Stimulated activated naive CD8-positive, alpha-beta T cell treated with anti-CD3 and anti-CD28 coated beads, Interleukin-15, Interleukin-2, amounts not matched to agents 100 U/mL and 50 U/mL, for 24 hours (primary cell): ENCODE measurements around the gene UACA.
A peak's percentile ranks its signal among the peaks of the same experiment; 100 is the strongest.

Experiments
- ATAC-seq: fragments of 150-1000 bp; cut with Tn5 transposase; one replicate; pipeline ENCODE4 v1.10.0; 2021
- DNase-seq: peaks from one replicate; pipeline ENCODE4 v3.0.0; 2021

UACA gene

DNA sequence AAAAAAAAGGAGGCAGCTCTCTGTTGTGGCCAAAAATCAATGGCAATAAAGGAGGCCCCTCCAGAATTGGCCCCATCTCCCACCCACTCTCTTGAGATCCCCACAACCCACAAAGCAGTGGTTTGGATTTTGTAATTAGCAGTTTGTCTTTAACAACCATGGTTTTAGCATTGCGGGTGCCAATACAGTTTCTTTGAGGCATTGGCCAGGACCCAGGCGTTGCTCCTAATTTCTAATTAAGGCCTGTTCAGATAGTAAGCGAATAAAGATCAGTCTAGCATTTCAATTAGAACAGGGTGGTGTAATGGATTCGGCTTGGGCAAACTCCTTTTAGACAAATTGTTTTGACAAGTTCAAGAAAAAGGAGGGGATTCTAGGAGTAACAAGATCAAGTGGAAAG is 23.6 kb upstream of the UACA start:
- no peak for ATAC-seq
- no peak for DNase-seq

DNA sequence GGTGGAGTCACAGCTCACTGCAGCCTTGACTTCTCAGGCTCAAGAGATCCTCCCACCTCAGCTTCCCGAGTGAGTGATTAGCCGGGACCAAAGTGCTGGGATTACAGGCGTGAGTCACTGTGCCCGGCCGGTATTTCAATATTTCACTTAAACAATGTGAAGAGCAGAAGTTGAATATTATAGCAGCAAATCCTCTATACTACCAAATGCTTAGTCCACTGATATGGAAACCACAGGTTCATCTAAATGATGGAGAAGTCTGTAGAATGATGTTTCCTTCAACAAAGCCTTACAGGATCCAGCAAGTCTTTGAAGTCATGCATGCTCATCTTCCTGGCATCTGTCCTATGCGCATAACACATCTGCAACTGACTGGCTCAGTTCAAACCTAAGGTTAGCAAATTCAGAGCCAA is 20.3 kb upstream of the UACA start:
- ATAC-seq = no peak
- no peak for DNase-seq

DNA sequence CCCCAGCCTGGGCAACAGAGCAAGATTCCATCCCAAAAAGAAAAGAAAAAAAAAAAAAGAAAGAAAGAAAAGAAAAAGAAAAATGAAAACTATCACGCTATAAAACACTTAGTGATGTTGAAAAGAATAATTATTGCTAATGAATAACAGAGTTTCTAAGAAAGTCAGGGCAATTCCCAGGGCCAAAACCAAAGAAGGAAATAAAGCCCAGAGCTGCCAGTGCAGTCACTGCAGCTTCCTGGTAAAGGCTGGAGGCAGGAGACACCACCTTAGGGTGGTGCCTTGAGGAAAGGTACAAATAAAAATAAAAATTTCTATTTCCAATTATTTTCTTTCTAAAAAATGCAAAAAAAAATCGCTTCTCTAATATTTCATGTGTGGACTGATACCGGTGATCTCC is 19.7 kb upstream of the UACA start:
- DNase-seq (no peak), ATAC-seq (no peak)

DNA sequence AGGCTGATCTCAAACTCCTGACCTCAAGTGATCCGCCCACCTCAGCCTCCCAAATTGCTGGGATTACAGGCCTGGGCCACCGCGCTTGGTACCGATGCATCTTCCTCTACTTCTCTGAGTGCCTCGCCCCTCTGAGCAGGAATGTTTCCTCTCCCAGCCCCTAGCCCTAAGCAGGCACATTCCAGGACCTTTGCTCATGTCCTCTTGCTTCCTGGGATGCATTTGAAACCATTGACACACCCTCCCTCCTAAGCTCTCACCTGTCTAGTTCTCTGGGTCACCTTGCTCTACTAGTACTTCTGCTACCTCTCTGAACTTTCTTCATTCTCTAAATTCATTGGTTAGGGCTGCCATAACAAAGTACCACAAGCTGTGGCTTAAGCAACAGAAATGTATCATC is 17.9 kb upstream of the UACA start:
- ATAC-seq (no peak), DNase-seq (no peak)

DNA sequence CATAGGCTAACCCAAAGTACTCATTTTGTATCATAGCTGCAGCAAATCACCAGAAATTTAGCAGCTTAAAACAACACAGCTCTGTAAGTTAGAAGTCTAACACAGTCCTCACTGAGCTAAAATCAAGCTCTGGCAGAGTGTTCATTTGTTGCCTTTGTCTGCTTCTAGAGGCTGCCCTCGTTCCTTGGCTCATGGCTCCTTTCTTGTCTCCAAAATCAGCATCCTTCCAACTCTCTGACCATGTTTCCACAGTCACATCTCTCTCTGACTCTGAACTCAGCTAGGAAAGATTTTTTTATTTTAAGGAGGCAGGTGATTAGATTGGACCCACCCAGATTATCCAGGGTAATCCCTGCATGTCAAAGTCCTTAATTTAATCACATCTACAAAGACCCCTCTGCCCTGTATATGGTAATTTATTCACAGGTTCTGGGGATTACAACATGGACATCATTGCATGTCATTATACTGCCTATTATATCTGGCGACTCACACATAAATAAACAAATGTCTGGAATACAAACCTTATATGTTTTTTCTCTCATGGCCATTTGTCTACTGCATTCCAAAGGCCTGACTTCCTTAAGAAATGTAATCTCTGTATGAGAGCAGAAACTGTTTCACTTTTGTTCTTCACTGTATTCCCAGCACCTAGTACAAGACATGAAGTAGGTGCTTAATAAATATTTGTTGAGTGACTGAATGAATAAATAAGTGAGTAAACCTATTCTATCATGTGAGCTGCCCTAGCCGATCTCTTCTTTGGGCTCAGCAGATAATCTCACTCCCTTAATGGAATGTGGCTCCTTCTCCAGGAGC is 15.1 kb upstream of the UACA start:
- ATAC-seq = no peak

DNA sequence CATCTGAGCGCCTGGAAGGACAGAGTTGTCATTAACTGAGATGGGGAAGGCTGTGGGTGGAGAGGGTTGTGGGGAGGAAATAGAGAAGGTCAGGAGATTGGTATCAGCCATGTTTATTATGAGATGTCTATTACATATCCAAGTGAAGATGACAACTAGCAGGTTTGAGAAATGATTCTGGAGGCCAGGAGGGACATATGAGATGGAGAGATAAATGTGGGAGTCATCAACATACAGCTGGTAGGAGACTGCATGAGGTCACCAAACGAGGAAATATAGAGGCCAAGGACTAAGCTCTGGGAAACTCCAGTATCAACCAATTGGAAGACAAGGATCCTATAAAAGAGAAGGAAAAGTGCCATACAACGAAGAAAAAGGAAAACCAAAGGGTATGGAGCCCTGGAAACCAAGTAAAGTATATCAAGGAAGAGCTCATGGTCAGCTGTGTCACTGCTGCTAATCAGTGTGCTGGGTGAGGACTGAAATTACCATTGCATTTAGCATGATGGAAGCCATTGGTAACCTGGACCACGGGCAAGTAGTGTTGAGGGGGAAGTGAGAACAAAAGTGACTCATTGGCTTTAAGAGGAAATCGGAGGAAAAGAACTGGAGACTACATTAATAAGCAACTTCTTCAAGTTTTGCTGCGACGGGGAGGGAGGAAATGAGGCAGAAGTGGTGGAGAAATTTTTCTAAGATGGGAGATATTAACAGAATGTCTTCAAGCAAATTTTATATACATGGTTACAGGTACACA is 14.0 kb upstream of the UACA start:
- DNase-seq = no peak
- ATAC-seq = no peak

More for the DNA sequence above, 15.1 kb upstream of the UACA start:
- no peak for DNase-seq

DNA sequence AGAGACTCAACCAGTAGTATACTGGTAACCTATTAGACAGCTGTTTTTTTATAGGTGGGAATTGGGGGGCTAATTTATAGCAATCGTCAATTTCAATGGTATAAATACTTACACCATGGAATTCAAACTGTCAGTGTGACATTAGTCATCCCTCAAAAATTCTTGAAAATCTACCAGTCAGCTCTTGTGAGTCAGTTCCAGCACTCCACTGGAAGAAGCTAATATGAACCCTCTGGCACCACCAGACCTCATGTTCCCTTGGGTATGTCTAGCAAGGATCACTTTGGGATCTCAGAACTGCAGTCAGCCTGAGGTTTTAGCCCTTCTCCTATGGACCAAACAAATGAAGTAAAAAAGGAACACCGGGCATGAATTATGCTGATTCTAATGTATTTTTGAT is 11.8 kb upstream of the UACA start:
- DNase-seq (no peak), ATAC-seq (no peak)

DNA sequence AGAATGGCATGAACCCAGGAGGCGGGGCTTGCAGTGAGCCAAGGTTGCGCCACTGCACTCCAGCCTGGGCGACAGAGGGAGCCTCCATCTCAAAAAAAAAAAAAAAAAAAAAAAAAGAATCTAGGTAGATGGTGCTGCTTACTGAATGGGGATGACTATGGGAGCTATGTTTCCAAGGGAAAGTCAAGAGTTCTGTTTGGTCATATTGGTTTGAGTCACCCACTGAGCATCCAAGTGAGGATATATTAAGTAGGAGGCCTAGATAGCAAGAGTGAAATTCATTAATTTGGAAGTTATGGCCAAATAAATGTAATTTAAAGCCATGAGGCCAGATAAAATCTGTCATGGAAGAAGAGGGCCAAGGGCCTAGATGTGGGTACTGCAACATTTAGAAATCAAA is 9.0 kb upstream of the UACA start:
- no peak for ATAC-seq

DNA sequence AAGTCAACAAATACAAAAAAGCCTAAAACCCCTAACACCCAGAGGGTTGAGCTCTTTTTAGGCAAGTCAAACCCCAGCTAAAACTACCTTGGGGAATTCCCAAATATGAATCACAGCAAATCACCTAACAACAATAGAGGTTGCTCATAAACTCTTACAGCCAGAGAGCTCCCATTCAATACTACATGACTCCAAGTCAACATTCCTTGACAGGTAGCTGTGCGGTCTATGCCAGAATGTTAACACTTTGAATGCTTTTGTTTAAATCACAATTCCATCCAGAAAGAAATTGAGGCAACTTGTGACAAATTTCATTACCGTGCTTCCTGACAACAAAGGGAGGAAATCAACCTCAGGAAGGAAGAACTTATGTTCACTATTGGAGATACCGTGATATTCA is 7.5 kb upstream of the UACA start:
- DNase-seq = no peak
- ATAC-seq = no peak

More for the DNA sequence above, 9.0 kb upstream of the UACA start:
- no peak for DNase-seq

DNA sequence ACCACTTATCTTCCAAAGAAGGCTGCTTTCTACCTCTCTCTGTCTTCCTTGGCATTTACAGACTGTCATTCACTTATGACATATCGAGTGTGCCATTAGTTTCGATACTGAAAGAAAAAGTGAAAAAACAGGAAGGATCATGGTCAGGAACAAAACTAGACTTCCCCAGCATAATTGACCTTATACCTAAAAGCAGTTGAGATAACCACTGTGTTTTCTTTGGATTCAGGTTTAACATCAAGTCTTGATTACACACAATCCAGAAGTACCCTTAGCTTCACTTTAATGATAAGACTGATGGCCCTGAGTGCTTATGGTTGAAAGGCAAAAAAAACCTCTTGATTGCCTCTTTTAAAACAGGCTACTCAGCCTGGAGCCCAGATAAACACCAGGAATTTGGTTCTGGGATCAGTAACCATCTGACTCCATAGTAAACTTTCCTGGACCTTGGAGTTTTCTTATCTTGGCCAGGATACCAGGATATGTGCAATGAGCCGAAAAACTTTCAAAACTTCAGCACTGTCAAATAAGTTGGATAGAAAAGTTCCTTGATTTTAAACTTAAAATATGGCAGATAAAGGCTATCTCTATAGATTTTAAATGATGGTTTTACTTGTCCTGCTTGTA is 5.0 kb upstream of the UACA start:
- ATAC-seq = no peak
- no peak for DNase-seq

DNA sequence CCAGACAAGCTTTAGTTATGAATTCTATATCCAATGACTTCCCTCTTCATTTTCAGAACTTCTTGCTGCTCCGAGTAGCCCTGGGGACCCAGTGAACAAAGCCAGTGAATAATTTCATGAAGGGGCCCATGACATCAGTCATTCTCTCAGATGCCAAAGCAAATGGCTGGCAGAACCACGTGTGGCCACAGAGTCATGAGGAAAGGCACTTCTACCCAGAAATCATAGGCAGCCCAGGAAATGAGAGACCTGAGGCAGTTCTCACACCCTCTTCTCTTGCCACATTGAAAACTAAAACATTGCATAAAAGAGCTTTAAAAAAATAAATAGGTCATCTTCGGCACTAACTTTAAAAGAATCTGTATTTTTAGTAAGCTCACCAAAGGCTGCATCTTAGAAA is 4.3 kb upstream of the UACA start:
- no peak for ATAC-seq

DNA sequence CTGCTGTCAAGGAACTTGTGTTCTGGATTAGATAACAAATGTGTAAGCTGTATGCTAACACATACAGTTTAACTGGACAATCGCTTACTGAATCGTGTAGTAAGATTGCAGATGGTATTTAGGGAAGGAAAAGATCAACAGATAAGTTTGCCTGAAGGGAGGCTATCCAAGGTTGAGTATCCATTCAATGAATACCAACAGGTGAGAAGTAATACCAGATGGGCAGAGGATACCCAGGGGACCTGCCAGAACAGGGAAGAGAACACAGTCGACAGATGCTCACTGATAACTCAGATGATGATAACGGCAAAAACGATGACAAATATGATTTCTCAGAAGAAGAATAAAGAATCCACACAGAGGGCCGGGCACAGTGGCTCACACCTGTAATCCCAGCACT is 3.2 kb upstream of the UACA start:
- ATAC-seq (no peak), DNase-seq (no peak)

More for the DNA sequence above, 4.3 kb upstream of the UACA start:
- no peak for DNase-seq

DNA sequence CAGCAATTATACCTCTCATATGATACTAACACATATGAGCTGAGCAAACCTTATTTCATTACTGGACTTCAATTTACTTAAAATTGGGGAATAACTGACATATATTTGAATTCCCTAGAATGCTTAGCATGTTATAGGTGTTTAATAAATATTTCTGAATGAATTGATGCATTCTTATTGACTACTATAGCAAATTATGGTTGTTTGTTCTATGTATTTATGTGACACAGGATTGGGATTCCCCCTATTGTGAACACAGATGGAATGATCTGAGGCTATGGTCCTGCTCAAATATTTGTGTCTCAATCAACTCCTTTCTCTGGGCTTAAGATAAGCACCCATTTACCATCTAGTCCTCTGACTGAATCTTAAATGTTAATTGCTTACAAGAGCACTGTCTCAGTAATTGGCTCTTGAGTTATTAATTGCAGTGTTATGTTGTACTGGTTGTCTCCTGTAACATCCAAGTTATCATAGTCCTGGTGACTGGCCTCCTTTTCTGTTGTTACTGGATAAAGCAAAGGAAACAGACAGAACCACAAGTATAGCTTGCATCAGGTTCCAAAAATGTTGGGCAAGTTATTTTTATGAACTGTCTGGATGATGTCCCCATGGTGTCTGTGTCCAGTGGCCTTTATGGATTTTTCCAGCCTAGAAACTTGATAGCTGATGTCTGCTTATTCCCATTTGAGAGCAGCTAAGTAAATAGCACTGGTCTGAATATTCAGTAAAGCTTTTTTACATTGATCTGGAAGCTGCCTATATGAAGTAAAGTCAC is 2.3 kb upstream of the UACA start:
- ATAC-seq (no peak), DNase-seq (no peak)

DNA sequence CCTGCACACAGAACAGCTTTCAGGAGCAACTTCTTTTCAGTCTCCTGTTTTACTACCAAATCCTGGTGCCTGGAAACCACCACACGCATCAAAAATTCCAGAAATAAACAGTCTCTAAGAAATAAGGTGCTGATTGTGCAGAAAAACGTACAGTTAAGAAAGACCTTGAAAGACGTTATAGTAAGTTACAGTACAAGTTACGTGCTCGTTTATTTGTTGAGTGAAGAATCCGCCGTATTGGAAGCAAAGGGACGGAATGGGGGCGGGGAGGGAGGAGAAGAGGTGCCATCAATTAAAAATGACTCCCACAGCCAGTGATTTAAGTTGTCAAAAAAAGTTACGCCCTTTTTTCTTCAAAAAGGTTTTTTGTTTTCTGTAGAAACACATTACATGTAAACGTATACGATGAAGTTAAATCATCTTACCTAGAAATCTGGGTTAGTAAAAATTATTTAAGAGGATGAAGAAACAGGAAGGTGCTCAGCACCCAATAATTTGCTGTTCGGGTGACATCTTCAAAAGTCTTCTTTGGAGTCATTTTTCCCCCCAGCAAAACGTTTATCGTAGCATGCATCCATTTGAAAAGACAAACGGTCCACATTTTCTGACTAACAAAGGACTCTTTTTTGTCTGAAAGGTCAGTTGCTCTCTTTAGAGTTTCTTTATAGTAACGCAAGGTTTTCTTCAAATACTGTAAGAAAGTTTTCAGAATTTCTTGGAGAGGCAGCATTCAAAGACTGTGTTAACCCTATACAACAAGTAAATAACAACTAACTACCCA is 782 bp upstream of the UACA start:
- no peak for ATAC-seq
- no peak for DNase-seq

DNA sequence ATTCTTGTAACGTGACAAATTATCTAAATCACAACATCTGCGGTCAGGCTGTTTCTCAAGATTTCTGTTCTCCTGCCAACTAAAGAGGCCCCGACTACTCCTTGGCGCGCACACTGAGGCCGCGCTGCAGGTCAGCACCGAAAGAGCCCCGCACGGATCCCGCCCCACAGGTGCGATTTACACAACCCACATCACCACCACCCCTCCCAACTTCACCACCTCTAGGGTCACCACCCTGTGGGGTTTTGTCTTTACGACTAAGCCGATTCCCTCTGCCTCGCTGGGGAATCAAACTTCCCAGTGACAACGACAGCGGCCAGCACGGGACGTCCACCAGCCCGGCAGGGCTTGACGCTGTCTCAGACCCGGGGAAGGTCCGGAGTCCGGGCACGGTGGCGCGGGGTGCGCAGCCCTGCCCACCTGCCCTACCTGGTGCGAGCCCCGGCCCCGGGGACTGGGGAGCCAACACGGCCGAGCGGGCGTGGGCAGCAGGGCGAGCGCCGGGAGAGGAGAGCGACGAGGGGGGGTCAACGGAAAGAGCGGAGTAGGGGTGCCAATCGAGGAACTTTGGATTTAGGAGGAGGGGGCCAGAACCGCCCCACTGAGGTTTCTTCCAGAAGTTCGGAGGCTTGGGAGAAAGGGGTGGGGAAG is 764 bp downstream of the UACA start:
- ATAC-seq (peak; percentile 2), DNase-seq (peak; percentile 14)

DNA sequence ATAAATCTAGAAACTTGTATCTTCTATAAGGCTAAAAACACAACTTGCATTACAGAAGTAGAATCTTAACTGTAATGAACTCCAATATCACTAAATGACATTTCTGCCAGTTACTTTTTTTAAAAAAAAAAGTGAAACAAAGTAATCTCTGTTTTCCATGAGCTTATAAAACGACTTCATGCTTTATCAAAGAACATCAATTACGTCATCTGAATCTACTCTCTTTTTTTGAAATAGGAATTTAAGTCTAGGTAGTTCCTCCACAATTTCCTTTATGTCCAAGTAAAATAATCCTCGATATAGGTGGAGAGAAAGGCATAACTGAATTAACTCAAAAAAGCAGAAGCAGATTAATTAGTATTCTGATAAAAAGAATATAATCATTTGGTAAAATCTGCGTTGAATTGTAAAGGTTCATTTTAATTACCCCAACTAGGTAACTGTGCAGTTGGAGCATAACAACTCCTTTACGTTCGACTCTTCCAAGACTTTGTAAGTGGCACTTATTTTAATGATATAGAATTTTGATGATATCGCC is 1.4 kb downstream of the UACA start:
- DNase-seq (no peak), ATAC-seq (no peak)

DNA sequence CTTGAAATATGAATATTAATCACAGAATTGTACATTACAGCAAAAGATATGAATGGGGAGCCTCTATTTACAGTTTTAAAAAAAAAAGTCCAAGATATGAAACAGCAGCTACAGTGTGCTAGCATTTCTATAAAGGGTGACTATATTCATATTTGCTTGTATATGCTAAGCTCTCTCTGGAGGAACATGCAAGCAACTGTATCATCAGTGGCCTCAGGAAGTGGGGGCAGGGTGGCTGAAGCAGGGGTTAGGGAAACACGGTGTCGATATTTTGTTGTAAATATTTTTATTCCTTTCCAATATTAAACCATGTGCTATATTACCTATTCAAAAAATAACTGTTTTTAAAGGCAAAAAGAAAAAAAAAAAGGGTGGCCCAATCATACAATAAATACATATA is 2.3 kb downstream of the UACA start:
- DNase-seq (no peak), ATAC-seq (no peak)

DNA sequence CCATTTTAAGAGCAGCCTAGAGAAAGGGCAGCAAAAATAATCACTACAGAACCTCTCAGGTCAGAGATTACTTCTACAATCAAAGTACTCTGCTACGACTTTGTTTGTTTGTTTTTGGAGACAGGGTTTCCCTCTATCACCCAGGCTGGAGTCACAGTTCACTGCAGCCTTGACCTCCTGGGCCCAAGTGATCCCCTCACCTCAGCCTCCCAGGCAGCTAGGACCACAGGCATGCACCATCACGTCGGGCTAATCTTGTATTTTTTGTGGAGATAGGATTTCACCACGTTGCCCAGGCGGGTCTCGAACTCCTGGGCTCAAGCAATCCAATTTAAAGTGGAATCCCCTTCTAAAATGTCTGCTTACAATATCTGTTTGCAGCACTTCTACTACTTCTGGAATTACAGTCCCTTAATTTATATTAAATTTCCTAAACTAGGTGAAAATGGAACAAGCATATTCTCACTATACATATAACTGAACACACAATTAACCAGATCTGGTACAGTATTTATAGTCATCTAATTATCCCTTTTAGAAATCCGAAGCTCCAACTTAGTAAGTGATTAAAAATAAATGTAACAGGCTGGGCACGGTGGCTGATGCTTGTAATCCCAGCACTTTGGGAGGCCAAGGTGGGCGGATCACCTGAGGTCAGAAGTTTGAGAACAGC is 4.4 kb downstream of the UACA start:
- ATAC-seq (no peak), DNase-seq (no peak)

DNA sequence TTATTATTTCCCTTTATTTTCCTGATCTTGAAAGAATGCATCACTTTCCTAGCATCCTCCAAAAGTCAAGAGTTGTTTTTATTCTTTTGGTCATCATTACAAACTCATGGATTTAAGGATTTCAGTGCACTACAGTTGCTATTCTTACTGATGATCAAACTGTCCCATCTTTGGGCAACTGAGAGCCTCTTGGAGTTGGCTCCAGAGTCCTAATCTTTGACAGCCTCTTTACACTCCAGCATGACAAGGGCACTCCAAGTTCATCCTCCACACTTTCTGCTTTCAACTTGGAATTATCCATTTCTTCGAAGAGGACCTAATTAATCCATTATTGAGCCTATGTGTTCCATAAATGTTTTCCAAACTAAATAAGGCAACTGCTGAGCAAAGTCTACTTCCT is 5.7 kb downstream of the UACA start:
- DNase-seq = no peak
- no peak for ATAC-seq

DNA sequence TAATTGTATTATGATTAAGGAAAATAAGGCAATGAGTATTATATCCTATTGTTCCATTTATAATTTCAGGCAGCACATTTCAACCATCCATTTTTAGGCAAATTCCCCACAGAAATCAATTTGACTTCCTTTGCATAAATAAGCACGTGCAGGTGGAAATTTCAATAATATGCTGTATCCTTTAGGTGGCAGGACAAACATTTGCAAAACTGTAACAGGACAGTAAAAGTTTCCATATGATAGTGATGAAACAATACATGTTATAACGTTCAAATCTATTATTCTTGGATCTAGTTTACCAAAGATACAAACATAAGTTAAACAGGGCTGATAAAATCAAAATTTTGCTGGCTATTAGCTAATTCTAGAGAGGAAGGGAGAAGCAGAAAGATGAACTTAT is 8.5 kb downstream of the UACA start:
- DNase-seq (no peak), ATAC-seq (no peak)
